Measurements from ENCODE around the gene SREBF1.
"Not testable (repeated sequence)": the region's sequence is repeated elsewhere in the genome, so short reads cannot be mapped to it uniquely, and the experiment has no call there.

The SREBF1 gene

DNA sequence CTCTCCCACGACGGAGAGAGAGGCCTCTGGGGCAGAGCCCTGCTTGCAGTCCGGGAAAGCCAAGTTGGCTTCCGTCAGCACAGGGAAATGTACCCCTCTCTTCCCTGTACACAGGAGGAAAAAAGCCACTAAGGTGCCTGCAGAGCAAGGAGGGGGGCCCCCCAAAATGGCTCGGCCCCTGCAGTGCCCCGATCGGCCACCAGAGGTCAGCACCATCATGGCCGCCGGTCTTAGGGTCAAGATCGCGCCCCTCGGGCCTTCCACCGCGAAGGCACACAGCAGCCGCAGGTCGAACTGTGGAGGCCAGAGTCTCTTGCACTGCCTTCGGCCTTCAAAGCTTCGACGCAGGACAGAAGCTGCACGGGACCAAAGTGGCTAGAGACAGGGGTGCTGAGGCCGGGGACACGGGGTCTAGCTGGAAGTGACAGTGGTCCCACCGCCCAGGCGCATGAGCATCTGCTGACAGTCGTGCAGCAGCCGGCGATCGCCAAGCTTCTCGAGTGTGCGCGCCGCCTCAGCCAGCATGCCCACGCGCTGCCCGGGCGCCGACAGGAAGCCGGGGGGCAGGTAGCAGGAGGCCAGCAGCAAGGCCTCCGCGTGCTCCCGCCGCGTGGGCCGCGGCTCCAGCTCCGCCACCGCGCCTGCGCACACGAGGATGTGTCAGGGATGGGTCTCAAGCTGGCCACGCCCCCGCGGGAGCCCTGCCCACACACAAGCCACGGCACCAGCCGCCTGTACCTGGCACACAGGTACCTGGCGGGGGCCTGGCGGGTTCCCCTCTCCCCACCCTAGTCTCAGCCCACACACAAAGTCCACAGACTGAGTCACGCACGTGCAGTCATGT, 24.4 kb downstream of the SREBF1 start:
- DNase-seq (ENCODE audit: low read depth), result peak; percentile 59

DNA sequence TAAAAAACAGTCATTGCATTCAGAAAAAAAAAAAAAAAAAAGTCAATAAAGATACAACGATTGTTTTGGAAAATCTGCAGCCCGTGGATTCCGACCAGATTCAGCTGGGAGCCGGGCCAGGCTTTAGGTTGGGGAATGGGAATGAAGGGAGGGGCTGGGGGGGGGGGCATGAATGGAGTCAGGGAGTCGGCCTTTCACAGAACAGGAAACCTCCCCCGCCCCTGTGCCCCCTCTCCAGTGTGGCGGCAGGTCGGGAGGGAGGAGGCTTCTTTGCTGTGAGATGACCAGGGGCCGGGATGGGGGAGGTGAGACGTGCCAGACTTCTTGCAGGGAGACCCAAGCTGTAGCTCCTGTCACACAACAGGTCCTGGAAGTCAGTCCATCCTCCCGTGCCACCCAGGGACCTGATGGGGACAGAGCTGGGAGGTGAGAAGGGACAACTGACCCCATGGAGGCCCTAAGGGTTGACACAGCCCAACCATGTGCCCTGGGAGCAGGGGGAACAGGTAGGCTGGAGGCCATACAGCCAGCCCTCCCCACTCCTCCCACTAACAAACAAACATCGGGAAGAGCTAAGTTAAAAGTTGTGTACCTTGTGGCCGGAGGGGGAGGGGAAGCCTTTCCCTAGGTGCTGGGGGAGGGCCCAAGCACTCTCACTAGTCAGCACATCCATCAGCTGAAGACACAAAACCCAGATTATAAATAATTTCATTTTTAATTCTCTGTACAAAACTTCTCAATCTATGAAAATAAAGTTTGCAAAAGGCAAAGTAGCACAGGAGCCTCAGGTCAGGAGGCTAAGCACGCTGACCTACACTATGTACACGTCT, 25.2 kb downstream of the SREBF1 start:
- DNase-seq (ENCODE audit: low read depth), result no peak

- no peak for DNase-seq (ENCODE audit: low read depth)
These were observed 25.9 kb downstream of the SREBF1 start for GRCh38 chr17:17810895-17811248.

DNA sequence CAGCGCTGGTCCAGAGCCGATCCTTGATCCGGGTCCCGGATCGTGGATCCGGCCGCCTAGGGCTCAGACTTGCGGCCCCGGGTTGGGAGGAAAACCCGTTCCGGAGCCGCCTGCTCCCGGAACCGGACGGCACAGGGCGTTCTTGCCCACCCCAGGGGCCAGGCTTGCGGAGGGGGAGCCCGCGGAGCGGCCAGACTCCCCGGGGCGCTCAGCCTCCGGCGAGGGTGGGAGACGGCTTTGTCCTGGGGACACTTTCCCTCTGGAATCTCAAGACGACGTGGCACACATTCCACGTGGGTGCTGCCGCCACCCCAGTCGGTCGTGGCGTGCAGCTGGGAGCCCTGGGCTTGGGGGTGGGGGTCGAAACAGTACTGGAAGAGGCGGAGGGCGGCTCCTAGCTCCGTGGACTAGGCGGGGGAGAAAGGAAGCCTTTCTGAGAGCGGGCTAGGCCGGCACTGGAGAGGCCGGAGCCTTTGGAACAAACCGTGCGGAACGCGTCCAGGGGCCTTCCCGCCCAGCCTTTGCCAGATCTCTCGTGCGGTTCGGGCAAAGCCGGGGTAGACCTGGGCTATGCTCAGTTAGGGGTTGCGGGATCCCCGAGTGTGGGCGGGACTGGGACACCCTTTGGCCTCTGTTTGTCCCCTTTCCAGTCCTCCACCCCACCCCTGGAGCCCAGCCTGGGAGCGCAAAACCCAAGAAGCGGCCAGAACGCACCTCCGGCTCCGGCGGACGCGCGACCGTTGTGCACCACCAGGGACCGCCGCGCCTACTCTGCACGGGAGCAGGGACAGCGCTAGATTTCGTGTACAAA, 26.5 kb downstream of the SREBF1 start:
- no peak for DNase-seq (ENCODE audit: low read depth)

DNA sequence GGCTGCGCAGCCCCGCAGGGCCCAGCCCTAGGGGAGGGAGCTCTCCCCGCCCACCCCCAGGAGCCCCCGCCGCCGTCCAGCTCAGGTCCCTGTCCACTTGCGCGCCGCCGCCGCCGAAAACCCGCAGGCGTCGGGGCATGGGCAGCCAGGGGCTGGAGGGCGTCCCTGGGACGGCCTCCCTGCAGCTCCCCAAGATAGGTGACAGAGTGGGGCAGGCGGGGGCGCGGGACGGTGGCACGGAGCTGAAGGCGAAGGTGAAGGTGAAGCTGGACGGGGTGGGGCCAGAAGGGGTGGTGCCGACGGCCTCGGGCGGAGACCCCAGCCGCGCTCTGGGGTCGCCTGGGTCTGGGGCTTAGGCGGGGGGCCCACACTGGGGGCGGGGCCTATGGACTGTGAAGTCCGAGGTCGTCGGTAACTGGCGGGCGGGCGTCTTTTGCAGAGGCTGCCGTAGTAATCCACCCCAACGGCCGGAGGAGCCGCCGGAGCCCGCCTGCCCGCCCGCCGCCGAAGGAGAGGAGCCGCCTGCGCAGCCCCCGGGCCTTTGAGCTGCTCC, 27.2 kb downstream of the SREBF1 start:
- DNase-seq (ENCODE audit: low read depth), result no peak

DNA sequence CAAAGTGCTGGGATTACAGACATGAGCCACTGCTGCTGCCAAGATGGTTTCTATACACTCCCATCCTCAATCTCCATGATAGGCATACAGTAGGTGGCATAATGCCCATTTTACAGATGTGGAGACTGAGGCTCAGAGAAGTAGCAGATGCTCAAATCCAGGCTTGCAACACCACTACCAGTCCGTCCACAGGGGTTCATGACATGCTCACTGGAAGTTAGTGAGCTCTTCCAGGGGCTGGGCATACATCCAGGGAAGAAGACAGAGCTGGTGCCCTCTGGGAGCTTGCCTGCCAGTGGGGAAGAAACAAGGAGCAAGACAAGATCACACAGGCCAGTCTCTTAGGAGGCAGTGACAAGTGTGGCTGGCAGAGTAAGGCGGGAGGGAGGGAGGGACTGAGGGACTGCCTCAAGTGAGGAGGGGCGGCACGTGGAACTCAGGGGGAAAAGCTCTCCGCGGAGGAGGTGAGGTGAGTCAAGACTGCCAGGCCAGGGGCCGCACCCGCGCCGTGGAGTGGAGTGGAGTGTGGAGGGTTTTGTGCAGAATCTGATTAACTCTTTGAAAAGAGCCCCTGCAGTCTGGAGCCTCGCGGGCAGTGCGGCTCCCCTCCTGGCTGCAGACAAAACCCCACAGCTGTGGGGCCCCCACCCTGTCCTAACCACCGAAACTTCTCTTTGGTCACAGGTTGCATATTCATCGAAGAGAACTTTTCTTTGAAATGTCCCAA, 27.9 kb downstream of the SREBF1 start:
- no peak for DNase-seq (ENCODE audit: low read depth)

- DNase-seq (ENCODE audit: low read depth), result not testable (repeated sequence)
These were observed 28.6 kb downstream of the SREBF1 start for GRCh38 chr17:17808200-17808599.

DNA sequence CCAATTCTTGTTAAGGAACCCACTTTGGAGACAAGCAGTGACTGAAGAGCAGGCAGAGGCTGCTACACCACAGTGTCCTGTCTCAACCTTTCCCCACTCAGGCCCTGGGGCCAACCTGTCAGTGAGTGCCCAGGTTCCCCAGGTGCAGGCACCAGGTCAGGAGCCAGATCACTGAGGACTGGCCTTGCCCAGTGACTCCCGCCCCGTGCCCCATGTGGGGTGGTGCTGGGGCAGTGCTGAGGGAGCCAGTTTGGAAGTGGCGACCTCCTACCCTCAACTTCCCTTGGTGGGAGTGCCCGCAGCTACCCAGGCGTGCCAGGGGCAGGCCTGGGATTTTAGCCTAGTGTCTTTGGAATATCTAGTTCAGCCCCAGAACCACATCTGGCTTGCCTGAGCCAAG, 29.3 kb downstream of the SREBF1 start:
- no peak for DNase-seq (ENCODE audit: low read depth)

- no peak for DNase-seq (ENCODE audit: low read depth)
These were observed 30.0 kb downstream of the SREBF1 start for GRCh38 chr17:17806611-17807274.

DNA sequence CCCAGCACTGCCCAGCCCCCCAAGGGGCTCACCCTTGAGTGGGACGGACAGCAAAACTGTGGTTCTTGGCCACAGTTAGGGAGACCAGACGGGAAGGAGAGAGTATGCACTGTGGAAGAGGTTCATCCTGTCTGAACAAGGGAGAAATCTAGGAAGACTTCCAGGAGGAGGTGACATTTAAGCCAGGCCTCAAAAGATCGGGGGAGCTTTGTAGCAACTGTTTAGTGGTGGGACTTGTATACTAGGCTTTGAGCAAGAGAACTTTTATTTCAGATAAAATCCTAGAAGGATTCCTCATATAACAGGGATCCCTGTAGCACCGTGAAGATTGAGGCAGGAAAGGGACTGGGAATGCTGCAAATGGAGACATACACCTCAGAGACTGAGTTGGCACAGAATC, 30.8 kb downstream of the SREBF1 start:
- no peak for DNase-seq (ENCODE audit: low read depth)

DNA sequence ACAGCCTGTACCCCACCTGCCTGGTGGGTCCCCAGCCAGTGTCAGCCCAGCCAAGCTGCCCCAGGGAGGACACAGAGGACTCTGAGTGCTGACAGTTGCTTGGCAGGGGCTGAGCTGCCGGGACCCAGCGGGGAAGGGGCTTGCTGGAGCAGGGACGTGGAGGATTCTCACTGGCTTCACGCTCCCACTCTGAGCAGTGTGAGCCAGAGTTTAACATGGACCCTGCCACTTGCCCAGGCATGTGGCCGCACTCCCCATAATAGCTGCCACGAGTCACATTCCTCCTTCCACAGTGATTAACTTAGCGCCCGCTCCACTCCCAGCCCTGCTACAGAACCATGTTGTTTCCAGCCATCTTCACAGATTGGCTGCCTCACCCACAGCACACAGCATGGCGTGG, 31.2 kb downstream of the SREBF1 start:
- DNase-seq (ENCODE audit: low read depth), result no peak

- DNase-seq (ENCODE audit: low read depth), result no peak
These were observed 32.8 kb downstream of the SREBF1 start for GRCh38 chr17:17804007-17804406.

GRCh38 chr17:17801800-17802481, 34.8 kb downstream of the SREBF1 start:
- no peak for DNase-seq (ENCODE audit: low read depth)

- DNase-seq (ENCODE audit: low read depth), result no peak
These were observed 36.2 kb downstream of the SREBF1 start for GRCh38 chr17:17800504-17801021.

DNA sequence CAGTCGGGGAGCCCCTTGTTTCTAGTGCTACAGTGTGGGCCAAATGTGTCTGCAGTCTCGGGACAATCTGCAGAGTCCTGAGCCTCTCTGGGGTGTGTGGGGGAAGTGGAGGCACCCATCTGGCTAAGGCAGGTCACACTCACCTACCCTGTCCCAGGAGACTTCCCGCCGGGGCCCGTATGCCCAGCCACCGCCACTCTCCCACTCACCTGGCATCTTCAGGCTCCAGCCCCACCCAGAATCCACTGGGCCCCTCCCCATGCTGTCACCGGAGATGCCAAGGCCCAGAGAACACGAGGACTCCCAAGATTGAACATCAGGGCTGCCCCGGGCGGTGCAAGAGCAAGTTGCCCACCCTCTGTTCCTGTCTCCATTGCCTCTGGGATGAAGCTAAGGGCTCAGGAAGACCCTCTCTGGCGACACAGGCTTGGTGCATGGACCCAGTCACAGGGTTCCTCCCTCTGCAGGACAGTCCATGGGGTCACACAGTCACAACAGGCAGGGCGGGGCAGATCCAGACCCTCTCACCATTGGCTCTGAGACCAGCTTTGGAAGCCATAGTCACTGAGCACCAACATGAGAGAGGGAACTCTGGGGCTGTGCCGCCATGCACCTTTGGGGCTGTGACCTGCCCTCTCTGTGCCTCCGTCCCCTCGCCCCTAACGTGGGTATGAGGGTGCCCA, 38.1 kb downstream of the SREBF1 start:
- no peak for DNase-seq (ENCODE audit: low read depth)

GRCh38 chr17:17798010-17798556, 38.7 kb downstream of the SREBF1 start:
- DNase-seq (ENCODE audit: low read depth), result no peak

DNA sequence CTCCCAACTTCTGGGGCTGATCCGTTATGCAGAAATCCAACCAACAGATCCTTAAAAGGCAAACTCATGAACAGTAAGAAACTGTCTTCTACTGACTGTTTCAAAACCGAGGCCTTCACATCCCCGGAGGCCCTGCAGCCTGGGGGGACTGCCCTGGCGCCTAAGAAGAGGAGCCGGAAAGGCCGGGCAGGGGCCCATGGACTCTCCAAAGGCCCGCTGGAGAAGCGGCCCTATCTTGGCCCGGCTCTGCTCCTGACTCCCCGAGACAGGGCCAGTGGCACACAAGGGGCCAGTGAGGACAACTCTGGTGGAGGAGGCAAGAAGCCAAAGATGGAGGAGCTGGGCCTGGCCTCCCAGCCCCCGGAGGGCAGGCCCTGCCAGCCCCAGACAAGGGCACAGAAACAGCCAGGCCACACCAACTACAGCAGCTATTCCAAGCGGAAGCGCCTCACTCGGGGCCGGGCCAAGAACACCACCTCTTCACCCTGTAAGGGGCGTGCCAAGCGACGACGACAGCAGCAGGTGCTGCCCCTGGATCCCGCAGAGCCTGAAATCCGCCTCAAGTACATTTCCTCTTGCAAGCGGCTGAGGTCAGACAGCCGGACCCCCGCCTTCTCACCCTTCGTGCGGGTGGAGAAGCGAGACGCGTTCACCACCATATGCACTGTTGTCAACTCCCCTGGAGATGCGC, 39.5 kb downstream of the SREBF1 start:
- no peak for DNase-seq (ENCODE audit: low read depth)

DNA sequence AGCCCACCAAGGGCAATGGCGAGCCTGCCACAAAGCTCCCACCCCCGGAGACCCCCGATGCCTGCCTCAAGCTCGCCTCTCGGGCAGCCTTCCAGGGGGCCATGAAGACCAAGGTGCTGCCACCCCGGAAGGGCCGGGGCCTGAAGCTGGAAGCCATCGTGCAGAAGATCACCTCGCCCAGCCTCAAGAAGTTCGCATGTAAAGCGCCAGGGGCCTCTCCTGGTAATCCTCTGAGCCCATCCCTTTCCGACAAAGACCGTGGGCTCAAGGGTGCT, 40.1 kb downstream of the SREBF1 start:
- no peak for DNase-seq (ENCODE audit: low read depth)
